IPS-NIHi7 (cell line): ENCODE measurements around the gene UBE2F.
"Not testable (repeated sequence)": the region's sequence is repeated elsewhere in the genome, so short reads cannot be mapped to it uniquely, and the experiment has no call there.

Experiments
- DNase-seq: peaks from one replicate; pipeline ENCODE4 v3.0.0; 2012; ENCODE audit warnings: mixed read lengths; ENCODE audit errors: extremely low spot score

UBE2F gene

GRCh38 chr2:238020816-238021215, 54.0 kb downstream of the UBE2F start:
- DNase-seq, result no peak

GRCh38 chr2:238021327-238021726, 54.5 kb downstream of the UBE2F start:
- no peak for DNase-seq

DNA sequence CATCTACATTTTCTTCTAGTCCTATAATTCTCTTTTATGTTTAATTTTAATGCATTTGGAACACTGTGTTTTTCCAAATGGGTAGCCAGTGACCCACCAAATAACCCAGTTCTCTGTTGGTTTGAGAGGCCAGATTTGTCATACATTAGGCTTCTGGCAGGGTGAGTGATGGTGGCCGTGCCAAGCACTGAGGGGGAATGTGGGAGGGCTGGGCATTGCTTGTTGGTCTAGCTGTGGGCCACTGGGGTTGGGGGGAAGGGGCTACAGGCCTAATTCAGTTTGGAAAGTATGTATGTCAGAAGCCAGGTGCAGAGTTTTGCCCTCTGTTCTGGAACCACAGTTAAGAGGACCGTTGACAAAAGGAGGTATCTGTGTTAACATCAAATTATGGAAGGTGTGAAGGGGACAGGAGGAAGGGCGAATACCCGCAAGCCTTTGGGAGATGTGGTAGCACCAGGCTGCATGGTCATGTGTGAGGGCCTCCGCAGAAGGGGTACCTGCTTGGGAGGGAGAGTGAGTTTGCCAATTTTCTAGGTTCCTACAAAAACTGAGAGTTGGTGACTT, 55.9 kb downstream of the UBE2F start:
- no peak for DNase-seq

GRCh38 chr2:238023608-238024007, 56.8 kb downstream of the UBE2F start:
- no peak for DNase-seq

DNA sequence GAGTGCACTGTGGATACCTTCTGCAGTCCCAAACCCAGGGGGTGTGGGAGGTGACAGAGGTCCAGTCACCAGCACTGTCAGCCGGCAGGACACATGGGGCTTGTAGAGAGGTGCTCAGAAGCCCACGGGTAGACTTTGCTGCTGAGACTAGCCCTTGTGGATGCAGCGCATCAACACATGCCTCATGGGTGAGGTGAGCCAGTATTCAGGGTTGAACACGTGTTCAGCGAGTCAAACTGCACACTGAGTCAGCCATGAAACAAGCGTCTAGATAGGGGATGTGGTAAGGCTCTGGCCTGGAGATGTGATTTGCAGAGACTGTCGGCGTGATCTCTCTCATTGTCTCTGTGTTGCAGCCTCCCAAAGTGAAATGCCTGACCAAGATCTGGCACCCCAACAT, 58.2 kb downstream of the UBE2F start:
- DNase-seq, result no peak

- no peak for DNase-seq
These were observed 59.0 kb downstream of the UBE2F start for GRCh38 chr2:238025741-238026360.

- DNase-seq, result no peak
These were observed 60.2 kb downstream of the UBE2F start for GRCh38 chr2:238027058-238027457.

- peak; percentile 38 for DNase-seq
These were observed 61.0 kb downstream of the UBE2F start for GRCh38 chr2:238027591-238028415.

GRCh38 chr2:238029853-238030252, 63.0 kb downstream of the UBE2F start:
- DNase-seq, result no peak

DNA sequence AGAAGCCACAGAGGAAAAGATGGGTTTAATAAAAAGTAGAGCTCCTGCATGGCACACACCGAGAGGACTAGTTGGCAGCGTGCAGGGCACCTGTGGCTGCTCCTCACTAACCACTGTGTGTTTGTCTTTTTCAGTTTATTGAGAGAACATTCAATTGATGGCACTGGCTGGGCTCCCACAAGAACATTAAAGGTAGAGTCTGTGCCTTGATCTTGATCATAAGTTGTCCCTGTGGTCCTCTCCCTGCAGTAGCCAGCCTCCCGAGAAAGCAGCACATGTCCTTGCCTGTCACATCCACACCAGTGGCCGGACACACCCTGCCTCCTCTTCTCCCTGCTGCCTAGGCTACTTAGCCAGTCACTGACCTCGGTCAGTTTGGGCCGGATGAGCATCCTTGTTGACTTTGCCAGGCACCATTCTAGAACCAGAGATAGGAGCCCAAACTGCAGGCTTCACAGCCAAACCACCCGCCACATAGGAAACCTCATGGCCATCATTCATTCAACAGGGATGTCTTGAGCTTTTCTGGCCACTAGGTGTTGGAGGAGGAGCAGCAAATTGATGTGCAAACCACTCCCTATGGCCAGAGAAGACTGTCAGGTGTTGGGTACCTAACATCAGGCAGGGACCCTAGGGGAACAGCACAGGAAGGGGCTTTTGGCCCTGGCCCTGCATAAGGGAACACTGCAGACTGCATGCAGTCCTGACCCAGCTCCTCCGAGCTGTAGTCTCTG, 63.8 kb downstream of the UBE2F start:
- DNase-seq, result peak; percentile 34

DNA sequence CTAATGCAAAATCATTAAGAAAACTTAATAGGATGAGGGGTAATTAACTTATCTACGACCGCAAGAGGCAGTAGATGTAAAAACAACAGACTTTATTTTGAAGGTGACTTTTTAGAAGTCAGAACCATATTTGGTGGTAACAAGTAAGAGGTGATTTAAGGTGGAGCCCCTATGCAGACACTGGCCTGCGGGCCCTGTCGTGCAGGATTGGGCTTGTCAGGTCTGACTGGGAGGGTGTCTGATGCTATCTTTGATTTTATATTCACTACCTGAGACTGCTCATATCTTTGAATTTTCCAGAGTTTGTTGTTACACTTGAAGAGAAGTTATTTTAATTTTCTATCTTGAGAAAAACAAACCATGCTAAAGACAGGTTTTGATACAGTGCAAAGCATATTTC, 64.9 kb downstream of the UBE2F start:
- DNase-seq, result no peak

GRCh38 chr2:238032755-238033337, 66.0 kb downstream of the UBE2F start:
- no peak for DNase-seq

- not testable (repeated sequence) for DNase-seq
These were observed 67.2 kb downstream of the UBE2F start for GRCh38 chr2:238033991-238034390.

GRCh38 chr2:238038203-238038602, 71.4 kb downstream of the UBE2F start:
- no peak for DNase-seq

GRCh38 chr2:238039151-238039550, 72.3 kb downstream of the UBE2F start:
- DNase-seq, result no peak

DNA sequence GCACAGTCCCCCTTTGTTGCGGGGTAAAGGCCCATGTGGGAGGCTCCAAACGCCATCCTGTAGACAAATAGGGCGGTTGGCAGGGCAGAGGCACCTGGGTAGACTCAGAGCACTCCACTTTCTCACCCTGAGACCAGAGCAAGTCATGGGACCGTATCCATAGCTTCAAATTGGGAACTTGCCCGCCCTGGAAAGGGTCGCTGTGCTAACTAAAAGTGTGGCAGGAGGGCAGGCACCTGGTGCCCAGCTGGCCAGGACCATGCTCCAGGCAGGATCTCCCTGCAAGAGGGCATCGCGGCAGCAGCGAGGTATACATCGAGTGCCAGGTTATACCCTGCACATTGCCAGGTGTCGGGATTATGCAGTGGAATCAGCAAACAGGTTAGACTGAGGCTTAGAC, 73.2 kb downstream of the UBE2F start:
- DNase-seq, result no peak

DNA sequence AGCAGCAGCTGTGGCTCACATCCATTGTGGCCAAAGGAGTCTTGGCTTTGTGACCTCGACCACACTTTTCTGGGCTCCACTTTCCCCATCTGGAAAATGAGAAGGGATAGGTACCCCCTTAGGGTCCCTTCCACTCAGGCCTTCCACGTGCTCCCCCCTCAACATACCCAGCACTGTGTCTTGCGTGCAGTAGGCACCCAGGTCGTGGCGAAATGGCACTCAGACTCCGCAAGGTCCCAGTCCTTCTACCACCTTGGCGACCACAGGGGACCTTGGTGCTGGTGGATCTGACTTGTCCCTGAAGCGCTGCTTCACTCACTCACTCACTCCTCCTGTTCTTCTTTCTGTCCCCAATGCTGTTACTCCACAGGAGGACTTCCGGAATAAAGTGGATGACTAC, 74.1 kb downstream of the UBE2F start:
- DNase-seq, result no peak

DNA sequence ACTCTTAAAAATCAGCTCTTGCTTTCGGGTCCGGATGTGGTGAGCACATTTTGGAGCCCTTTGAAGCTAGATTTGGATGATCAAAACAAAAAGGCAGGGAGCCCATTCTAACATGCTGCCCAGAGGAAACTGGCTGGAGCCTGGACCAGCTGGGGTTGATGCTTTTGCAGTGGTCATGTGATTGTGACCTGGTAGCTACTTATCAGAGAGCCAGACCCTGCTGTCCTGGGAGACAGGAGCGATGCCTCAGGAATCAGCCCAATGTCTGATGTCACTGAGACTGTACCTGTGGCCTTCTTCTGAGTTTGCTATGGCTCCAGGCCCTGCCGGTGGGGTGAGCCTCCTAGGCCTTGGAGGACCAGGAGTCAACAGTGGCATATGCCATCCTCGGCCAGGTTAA, 75.3 kb downstream of the UBE2F start:
- no peak for DNase-seq

GRCh38 chr2:238042849-238043584, 76.2 kb downstream of the UBE2F start:
- DNase-seq, result no peak

DNA sequence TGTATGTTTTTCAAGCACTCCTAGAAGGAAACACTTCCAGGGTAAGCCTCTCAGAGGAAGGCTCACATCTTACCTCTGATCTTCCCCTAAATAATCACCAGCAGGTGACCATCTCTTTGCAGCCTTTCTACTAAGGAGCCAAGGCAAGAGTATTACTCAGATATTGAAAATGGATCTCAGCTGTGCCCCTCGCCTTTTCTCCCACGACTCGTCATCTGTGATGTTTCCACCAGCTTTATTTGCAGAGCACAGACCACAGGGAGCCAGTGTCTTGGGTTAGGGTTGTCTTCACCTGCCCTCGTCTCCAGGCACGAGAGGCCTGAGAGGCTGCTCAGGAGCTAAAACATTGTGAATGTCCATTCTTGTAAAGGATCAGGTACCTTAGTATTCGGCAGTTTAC, 77.0 kb downstream of the UBE2F start:
- no peak for DNase-seq

- no peak for DNase-seq
These were observed 78.8 kb downstream of the UBE2F start for GRCh38 chr2:238045575-238045974.
